ENCODE measurements around the gene SPDL1. TPM values are rescaled to one million over a fixed set of nuclear protein-coding genes. Genes with fewer than 3 reads are reported as not detected.

Gene SPDL1
- total and polyA plus RNA-seq, 2 donors (not counting 1 experiment from before 2014, with no cell fraction given), result 4.1 to 17.9 TPM

- ChIA-PET CTCF (no interaction called here), POLR2A (no interaction called here)
- Histone ChIP-seq H3K9me3 (ENCODE audit: control extremely low read depth in 1 of 3, control insufficient read depth in 2 of 3, insufficient read depth in 1 of 3, low read length in 2 of 3) (no peaks in the 10 kb centered on the region), H3K4me1 (ENCODE audit: control insufficient read depth in 2 of 2, insufficient read depth in 2 of 2, low read length in 2 of 2) (no peaks in the 10 kb centered on the region), H4K20me1 (ENCODE audit: control insufficient read depth, insufficient read depth, low read length, poor library complexity, severe bottlenecking) (no peaks in the 10 kb centered on the region), H3K9ac (ENCODE audit: low read length) (no peak overlapping the region), H3K27ac (ENCODE audit: low read length in 2 of 2) (no peak overlapping the region), H3K79me2 (ENCODE audit: control insufficient read depth, insufficient read depth, low read length) (no peaks in the 10 kb centered on the region), H3K4me2 (replicated peaks; ENCODE audit: low read depth, low read length, poor library complexity, severe bottlenecking) (no peak overlapping the region), H3K27me3 (replicated peaks in 1 of 4; ENCODE audit: control extremely low read depth in 1 of 4, control insufficient read depth in 3 of 4, insufficient read depth in 4 of 4, low read length in 3 of 4) (peaks cover 0 to 4% (median 1%) of the 10 kb centered on the region in 4 experiments), H3K4me3 (ENCODE audit: control extremely low read depth in 1 of 5, extremely low read depth in 1 of 5, insufficient read depth in 1 of 5, low read depth in 2 of 5, low read length in 4 of 5) (no peak overlapping the region), H3K36me3 (replicated peaks in 1 of 2; ENCODE audit: control extremely low read depth in 1 of 2, control insufficient read depth in 1 of 2, extremely low read depth in 1 of 2, insufficient read depth in 2 of 2, low read length in 1 of 2) (no peaks in the 10 kb centered on the region), H2AFZ (ENCODE audit: insufficient read depth, low read depth, low read length, poor library complexity, severe bottlenecking) (no peak overlapping the region)
- TF ChIP-seq CTCF (IDR thresholded peaks at IDR 0.05) (no peak), EZH2 (IDR thresholded peaks at IDR 0.05; ENCODE audit: borderline replicate concordance, insufficient read depth, low read depth, low read length, poor library complexity, severe bottlenecking) (no peak)
- H3K27ac Mint-ChIP-seq, result no peak overlapping the region
- DNase-seq (no peak), ATAC-seq (ENCODE audit: low read depth) (no peak)
- intact Hi-C loops (cut with micrococcal nuclease), result no loop called here
- no peaks in the 10 kb centered on the region for H3K4me1 Mint-ChIP-seq
- H3K4me3 Mint-ChIP-seq, result no peak overlapping the region
- no peaks in the 10 kb centered on the region for H3K9me3 Mint-ChIP-seq (ENCODE audit: insufficient read depth)
- 100% methylated on average over 1 of the region's 2 CpGs for WGBS (ENCODE audit: insufficient coverage)
- peaks cover 27% of the 10 kb centered on the region for H3K27me3 Mint-ChIP-seq
Measured at GRCh38 chr5:169534311-169534880, 49.2 kb upstream of the SPDL1 start.

- Histone ChIP-seq H4K20me1 (ENCODE audit: control insufficient read depth, insufficient read depth, low read length, poor library complexity, severe bottlenecking) (no peaks in the 10 kb centered on the region), H3K36me3 (replicated peaks in 1 of 2; ENCODE audit: control extremely low read depth in 1 of 2, control insufficient read depth in 1 of 2, extremely low read depth in 1 of 2, insufficient read depth in 2 of 2, low read length in 1 of 2) (no peaks in the 10 kb centered on the region), H3K4me1 (ENCODE audit: control insufficient read depth in 2 of 2, insufficient read depth in 2 of 2, low read length in 2 of 2) (no peaks in the 10 kb centered on the region), H3K27ac (ENCODE audit: low read length in 2 of 2) (no peak overlapping the region), H2AFZ (ENCODE audit: insufficient read depth, low read depth, low read length, poor library complexity, severe bottlenecking) (no peak overlapping the region), H3K4me3 (ENCODE audit: control extremely low read depth in 1 of 5, extremely low read depth in 1 of 5, insufficient read depth in 1 of 5, low read depth in 2 of 5, low read length in 4 of 5) (no peak overlapping the region), H3K9ac (ENCODE audit: low read length) (no peak overlapping the region), H3K27me3 (replicated peaks in 1 of 4; ENCODE audit: control extremely low read depth in 1 of 4, control insufficient read depth in 3 of 4, insufficient read depth in 4 of 4, low read length in 3 of 4) (peaks cover 0 to 4% (median 0%) of the 10 kb centered on the region in 4 experiments), H3K4me2 (replicated peaks; ENCODE audit: low read depth, low read length, poor library complexity, severe bottlenecking) (no peak overlapping the region), H3K79me2 (ENCODE audit: control insufficient read depth, insufficient read depth, low read length) (no peaks in the 10 kb centered on the region), H3K9me3 (ENCODE audit: control extremely low read depth in 1 of 3, control insufficient read depth in 2 of 3, insufficient read depth in 1 of 3, low read length in 2 of 3) (no peaks in the 10 kb centered on the region)
- no peak for DNase-seq
- no peak for ATAC-seq (ENCODE audit: low read depth)
- TF ChIP-seq EZH2 (IDR thresholded peaks at IDR 0.05; ENCODE audit: borderline replicate concordance, insufficient read depth, low read depth, low read length, poor library complexity, severe bottlenecking), result no peak
- no peak for TF ChIP-seq CTCF (IDR thresholded peaks at IDR 0.05)
- no peak overlapping the region for H3K27ac Mint-ChIP-seq
- ChIA-PET CTCF (no interaction called here), POLR2A (no interaction called here)
- H3K27me3 Mint-ChIP-seq, result peaks cover 22% of the 10 kb centered on the region
- no peak overlapping the region for H3K4me3 Mint-ChIP-seq
- intact Hi-C loops (cut with micrococcal nuclease), result no loop called here
- no peaks in the 10 kb centered on the region for H3K9me3 Mint-ChIP-seq (ENCODE audit: insufficient read depth)
- no peaks in the 10 kb centered on the region for H3K4me1 Mint-ChIP-seq
Measured at GRCh38 chr5:169534939-169535338, 48.6 kb upstream of the SPDL1 start.

Measured in B cell (primary cell).